GM18907 (cell line): ENCODE measurements around the gene VWDE.

Experiments
- ATAC-seq: cut with Tn5 transposase; IDR thresholded peaks from one replicate; pipeline ENCODE4 v1.9.1; 2021; ENCODE audit warnings: mild to moderate bottlenecking, moderate library complexity; ENCODE audit not compliant: unreplicated experiment

The VWDE gene

GRCh38 chr7:12337095-12337494 lies 66.6 kb downstream of the VWDE start:
- ATAC-seq: no peak

GRCh38 chr7:12328888-12329770 lies 74.5 kb downstream of the VWDE start:
- ATAC-seq: no peak

- no peak for ATAC-seq
Measured at GRCh38 chr7:12327922-12328321, 75.7 kb downstream of the VWDE start.

GRCh38 chr7:12325646-12326045 lies 78.0 kb downstream of the VWDE start:
- no peak for ATAC-seq

GRCh38 chr7:12323415-12323814 lies 80.2 kb downstream of the VWDE start:
- ATAC-seq: peak; percentile 20

- ATAC-seq: peak; percentile 89
Measured at GRCh38 chr7:12322903-12323300, 80.8 kb downstream of the VWDE start.

- peak; percentile 30 for ATAC-seq
Measured at GRCh38 chr7:12322284-12322902, 81.3 kb downstream of the VWDE start.

GRCh38 chr7:12320987-12321647 lies 82.5 kb downstream of the VWDE start:
- ATAC-seq: no peak

- peak; percentile 39 for ATAC-seq
Measured at GRCh38 chr7:12320241-12320986, 83.3 kb downstream of the VWDE start.

GRCh38 chr7:12317675-12318074 lies 86.0 kb downstream of the VWDE start:
- no peak for ATAC-seq

GRCh38 chr7:12316925-12317324 lies 86.7 kb downstream of the VWDE start:
- no peak for ATAC-seq

- ATAC-seq: no peak
Measured at GRCh38 chr7:12315049-12315448, 88.6 kb downstream of the VWDE start.

GRCh38 chr7:12314199-12314598 lies 89.5 kb downstream of the VWDE start:
- peak; percentile 86 for ATAC-seq

GRCh38 chr7:12305502-12305901 lies 98.2 kb downstream of the VWDE start:
- no peak for ATAC-seq

GRCh38 chr7:12303495-12303894 lies 100.2 kb downstream of the VWDE start:
- ATAC-seq: no peak

GRCh38 chr7:12303062-12303461 lies 100.6 kb downstream of the VWDE start:
- ATAC-seq: no peak

- no peak for ATAC-seq
Measured at GRCh38 chr7:12300415-12300814, 103.2 kb downstream of the VWDE start.

GRCh38 chr7:12299367-12299766 lies 104.3 kb downstream of the VWDE start:
- no peak for ATAC-seq

- ATAC-seq: no peak
Measured at GRCh38 chr7:12297283-12298108, 106.2 kb downstream of the VWDE start.

GRCh38 chr7:12296051-12296570 lies 107.6 kb downstream of the VWDE start:
- ATAC-seq: no peak
